SU-DHL-6 (cell line): ENCODE data around the gene TTC6.

Source experiments
- H2AFZ ChIP-seq: fragments of 200-600 bp; sonication (generic); 2 replicates; pipeline ENCODE4 v1.6.1; 2014; ENCODE audit warnings: low read depth, mild to moderate bottlenecking, moderate library complexity, mixed read lengths, antibody characterized with exemption, low read length; ENCODE audit not compliant: severe bottlenecking
- H3F3A ChIP-seq: fragments of 200-600 bp; shearing (Covaris generic); 2 replicates; pipeline ENCODE4 v1.6.0; 2016; ENCODE audit warnings: antibody characterized with exemption, mild to moderate bottlenecking; ENCODE audit not compliant: insufficient read depth
- H3K27ac ChIP-seq: fragments of 200-600 bp; sonication (generic); 2 replicates; pipeline ENCODE4 v1.5.1; 2016; ENCODE audit warnings: low read depth, mild to moderate bottlenecking, low read length, moderate library complexity, mixed read lengths
- H3K27me3 ChIP-seq: fragments of 200-600 bp; sonication (generic), shearing (Covaris generic); 2 replicates; pipeline ENCODE4 v1.6.0; 2014; ENCODE audit warnings: mild to moderate bottlenecking, low read length
- H3K36me3 ChIP-seq: fragments of 200-600 bp; sonication (generic); 2 replicates; pipeline ENCODE4 v1.6.1; 2014; ENCODE audit warnings: mild to moderate bottlenecking, low read length, mixed read lengths
- H3K4me2 ChIP-seq: fragments of 300-600, 200-600 bp; shearing (Covaris generic), sonication (generic); 2 replicates; pipeline ENCODE4 v1.6.0; 2014; ENCODE audit warnings: low read length, low read depth, mild to moderate bottlenecking; ENCODE audit not compliant: poor library complexity, severe bottlenecking
- H3K4me3 ChIP-seq: fragments of 200-600 bp; sonication (generic); 2 replicates; pipeline ENCODE4 v1.5.1; 2014; ENCODE audit warnings: antibody characterized with exemption, low read length, mild to moderate bottlenecking, mixed read lengths; ENCODE audit not compliant: insufficient read depth, poor library complexity, severe bottlenecking
- H3K79me2 ChIP-seq: fragments of 200-600 bp; sonication (generic); 2 replicates; pipeline ENCODE4 v1.6.1; 2014; ENCODE audit warnings: mild to moderate bottlenecking, low read length, moderate library complexity; ENCODE audit not compliant: insufficient read depth
- H3K9ac ChIP-seq: fragments of 200-600 bp; sonication (generic); 2 replicates; pipeline ENCODE4 v1.7.0; 2014; ENCODE audit warnings: mild to moderate bottlenecking, low read length
- H3K9me2 ChIP-seq: fragments of 200-600 bp; sonication (generic); replicated peaks from 2 replicates; pipeline ENCODE4 v1.6.1; 2014; ENCODE audit warnings: low read length; ENCODE audit not compliant: insufficient read depth
- H3K9me3 ChIP-seq: fragments of 200-600 bp; sonication (generic); 2 replicates; pipeline ENCODE4 v1.6.1; 2014; ENCODE audit warnings: low read length, mixed read lengths; ENCODE audit not compliant: insufficient read depth
- H4K20me1 ChIP-seq: fragments of 200-600 bp; sonication (generic); 2 replicates; pipeline ENCODE4 v1.6.1; 2014; ENCODE audit warnings: low read depth, mild to moderate bottlenecking, antibody characterized with exemption, low read length, moderate library complexity, mixed read lengths
- CTCF ChIP-seq: fragments of 200-600 bp; sonication (generic); IDR thresholded peaks from one replicate; pipeline ENCODE4 v1.5.1; 2017; ENCODE audit warnings: antibody characterized with exemption, mild to moderate bottlenecking, low read length, moderate library complexity; ENCODE audit not compliant: insufficient read depth, poor library complexity, severe bottlenecking
- EZH2phosphoT487 ChIP-seq: fragments of 200-600 bp; sonication (generic), shearing (Covaris generic); conservative IDR thresholded peaks from 2 replicates; pipeline ENCODE4 v1.6.1; 2018; ENCODE audit warnings: mild to moderate bottlenecking, antibody characterized with exemption, low read length, moderate library complexity, mixed read lengths

TTC6 gene

DNA sequence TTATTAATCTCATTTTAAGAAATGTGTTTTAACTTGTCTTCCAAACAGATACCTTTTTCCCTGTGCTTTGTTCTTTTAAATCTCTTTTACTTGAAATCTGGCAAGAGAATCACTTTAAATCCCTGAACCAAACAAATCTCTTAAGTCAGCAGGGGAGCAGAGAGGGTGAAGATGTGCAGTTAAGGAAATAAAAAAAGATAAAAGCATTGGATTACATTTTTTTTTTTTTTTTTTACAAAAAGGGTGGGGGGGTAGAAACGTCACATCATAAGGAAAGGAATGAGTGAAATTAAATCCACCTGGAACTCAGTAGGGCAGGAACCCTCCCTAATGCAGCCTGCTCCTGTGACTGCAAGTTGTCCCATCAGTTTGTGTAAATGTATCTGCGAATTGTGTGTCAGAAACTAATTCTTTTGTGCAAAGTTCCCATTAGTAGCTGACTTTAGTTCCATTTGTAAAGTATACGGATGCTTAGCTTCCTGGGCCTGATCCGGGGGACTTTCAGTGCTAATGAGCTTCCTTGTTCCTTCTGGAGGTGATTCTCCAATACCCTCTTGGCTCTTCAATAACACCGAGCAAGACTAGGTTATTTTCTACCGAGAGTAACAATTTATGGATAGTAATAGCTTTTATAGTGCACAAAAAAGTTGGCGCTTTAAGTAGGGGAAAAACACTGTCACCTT, 1.5 kb downstream of the TTC6 start:
- Histone ChIP-seq H3K27me3 (no peaks in the 10 kb centered on the region), H3K4me3 (no peak overlapping the region), H3F3A (no peaks in the 10 kb centered on the region), H3K27ac (no peak overlapping the region), H3K4me2 (no peak overlapping the region), H3K9me2 (no peaks in the 10 kb centered on the region), H3K79me2 (no peaks in the 10 kb centered on the region), H3K9me3 (no peaks in the 10 kb centered on the region), H3K36me3 (no peaks in the 10 kb centered on the region), H3K9ac (no peak overlapping the region), H4K20me1 (no peaks in the 10 kb centered on the region), H2AFZ (no peak overlapping the region)
- TF ChIP-seq CTCF = no peak
- no peak for TF ChIP-seq EZH2phosphoT487

GRCh38 chr14:37597538-37597913, 2.1 kb downstream of the TTC6 start:
- Histone ChIP-seq H3K9ac (no peak overlapping the region), H3K27me3 (no peaks in the 10 kb centered on the region), H3K4me3 (no peak overlapping the region), H3K36me3 (no peaks in the 10 kb centered on the region), H3F3A (no peaks in the 10 kb centered on the region), H3K9me3 (no peaks in the 10 kb centered on the region), H3K27ac (no peak overlapping the region), H3K9me2 (no peaks in the 10 kb centered on the region), H3K79me2 (no peaks in the 10 kb centered on the region), H2AFZ (no peak overlapping the region), H4K20me1 (no peaks in the 10 kb centered on the region), H3K4me2 (no peak overlapping the region)
- TF ChIP-seq EZH2phosphoT487 (no peak), CTCF (no peak)

- H3K9ac ChIP-seq = no peak overlapping the region
- no peaks in the 10 kb centered on the region for H3K9me2 ChIP-seq
- no peak overlapping the region for H3K4me2 ChIP-seq
- no peak overlapping the region for H2AFZ ChIP-seq
- H4K20me1 ChIP-seq = no peaks in the 10 kb centered on the region
- H3K27ac ChIP-seq = no peak overlapping the region
- no peaks in the 10 kb centered on the region for H3K79me2 ChIP-seq
- H3K4me3 ChIP-seq = no peak overlapping the region
- H3K9me3 ChIP-seq = no peaks in the 10 kb centered on the region
- TF ChIP-seq EZH2phosphoT487 (no peak), CTCF (no peak)
- H3F3A ChIP-seq = no peaks in the 10 kb centered on the region
- H3K27me3 ChIP-seq = no peaks in the 10 kb centered on the region
- H3K36me3 ChIP-seq = no peaks in the 10 kb centered on the region
These were observed 2.7 kb downstream of the TTC6 start for GRCh38 chr14:37597914-37598746.
